ENCODE results near the gene MAML3.
A peak's percentile ranks its signal among the peaks of the same experiment; 100 is the strongest.

MAML3 gene

GRCh38 chr4:140046016-140046415, 108.0 kb downstream of the MAML3 start:
- DNase-seq (ENCODE audit: low read depth): no peak

GRCh38 chr4:140044337-140044902, 109.6 kb downstream of the MAML3 start:
- no peak for DNase-seq (ENCODE audit: low read depth)

GRCh38 chr4:140042634-140043033, 111.3 kb downstream of the MAML3 start:
- DNase-seq (ENCODE audit: low read depth): no peak

- DNase-seq (ENCODE audit: low read depth): peak; percentile 88
These were observed 115.9 kb downstream of the MAML3 start for GRCh38 chr4:140038031-140038533.

GRCh38 chr4:140037353-140038030, 116.5 kb downstream of the MAML3 start:
- DNase-seq (ENCODE audit: low read depth): peak; percentile 97

- no peak for DNase-seq (ENCODE audit: low read depth)
These were observed 122.3 kb downstream of the MAML3 start for GRCh38 chr4:140031706-140032105.

- no peak for DNase-seq (ENCODE audit: low read depth)
These were observed 122.9 kb downstream of the MAML3 start for GRCh38 chr4:140031061-140031460.

- peak; percentile 51 for DNase-seq (ENCODE audit: low read depth)
These were observed 125.1 kb downstream of the MAML3 start for GRCh38 chr4:140028676-140029517.

GRCh38 chr4:140028101-140028500, 125.9 kb downstream of the MAML3 start:
- no peak for DNase-seq (ENCODE audit: low read depth)

GRCh38 chr4:140027101-140027500, 126.9 kb downstream of the MAML3 start:
- no peak for DNase-seq (ENCODE audit: low read depth)

GRCh38 chr4:140025470-140025869, 128.5 kb downstream of the MAML3 start:
- DNase-seq (ENCODE audit: low read depth): no peak

- peak; percentile 45 for DNase-seq (ENCODE audit: low read depth)
These were observed 133.3 kb downstream of the MAML3 start for GRCh38 chr4:140020457-140021361.

- no peak for DNase-seq (ENCODE audit: low read depth)
These were observed 134.2 kb downstream of the MAML3 start for GRCh38 chr4:140019619-140020347.

- peak; percentile 46 for DNase-seq (ENCODE audit: low read depth)
These were observed 134.9 kb downstream of the MAML3 start for GRCh38 chr4:140018931-140019618.

- DNase-seq (ENCODE audit: low read depth): peak; percentile 27
These were observed 139.7 kb downstream of the MAML3 start for GRCh38 chr4:140014284-140014683.

GRCh38 chr4:140012688-140013486, 141.1 kb downstream of the MAML3 start:
- DNase-seq (ENCODE audit: low read depth): peak; percentile 94

GRCh38 chr4:140005699-140006098, 148.3 kb downstream of the MAML3 start:
- DNase-seq (ENCODE audit: low read depth): no peak

GRCh38 chr4:140004922-140005627, 148.9 kb downstream of the MAML3 start:
- no peak for DNase-seq (ENCODE audit: low read depth)

GRCh38 chr4:140004549-140004895, 149.5 kb downstream of the MAML3 start:
- DNase-seq (ENCODE audit: low read depth): peak; percentile 52
